ENCODE results near the gene TMCC3.
"Not testable (repeated sequence)": the region's sequence is repeated elsewhere in the genome, so short reads cannot be mapped to it uniquely, and the experiment has no call there.

Gene TMCC3

GRCh38 chr12:94650143-94651056, at the start of gene TMCC3:
Gene TMCC3, minus strand, starts transcription at chr12:94650557. Its CDS starts 127 bp downstream, at chr12:94650430.
- no peak for DNase-seq

GRCh38 chr12:94699801-94700200, 49.4 kb upstream of the TMCC3 start:
- DNase-seq = no peak

GRCh38 chr12:94698578-94698977, 48.2 kb upstream of the TMCC3 start:
- no peak for DNase-seq

- DNase-seq = no peak
Measured at GRCh38 chr12:94697631-94698030, 47.3 kb upstream of the TMCC3 start.

- no peak for DNase-seq
Measured at GRCh38 chr12:94694732-94695131, 44.4 kb upstream of the TMCC3 start.

- not testable (repeated sequence) for DNase-seq
Measured at GRCh38 chr12:94692826-94693225, 42.5 kb upstream of the TMCC3 start.

GRCh38 chr12:94690198-94690771, 39.9 kb upstream of the TMCC3 start:
- DNase-seq = no peak

GRCh38 chr12:94689646-94690036, 39.3 kb upstream of the TMCC3 start:
- DNase-seq = no peak

- no peak for DNase-seq
Measured at GRCh38 chr12:94689002-94689645, 38.8 kb upstream of the TMCC3 start.

GRCh38 chr12:94687891-94688290, 37.5 kb upstream of the TMCC3 start:
- DNase-seq = no peak

- no peak for DNase-seq
Measured at GRCh38 chr12:94686834-94687628, 36.7 kb upstream of the TMCC3 start.

GRCh38 chr12:94684416-94685142, 34.2 kb upstream of the TMCC3 start:
- no peak for DNase-seq

GRCh38 chr12:94679554-94680195, 29.3 kb upstream of the TMCC3 start:
- no peak for DNase-seq

GRCh38 chr12:94678849-94679248, 28.5 kb upstream of the TMCC3 start:
- no peak for DNase-seq

- DNase-seq = no peak
Measured at GRCh38 chr12:94678379-94678778, 28.0 kb upstream of the TMCC3 start.

- DNase-seq = no peak
Measured at GRCh38 chr12:94677778-94678177, 27.4 kb upstream of the TMCC3 start.

- no peak for DNase-seq
Measured at GRCh38 chr12:94676922-94677321, 26.6 kb upstream of the TMCC3 start.

GRCh38 chr12:94676031-94676641, 25.8 kb upstream of the TMCC3 start:
- DNase-seq = no peak

GRCh38 chr12:94674835-94675234, 24.5 kb upstream of the TMCC3 start:
- DNase-seq = no peak

- no peak for DNase-seq
Measured at GRCh38 chr12:94674051-94674451, 23.7 kb upstream of the TMCC3 start.

GRCh38 chr12:94673496-94673895, 23.1 kb upstream of the TMCC3 start:
- no peak for DNase-seq
